G401 (cell line): Measurements from ENCODE around the gene URI1. TPM values are rescaled to one million over a fixed set of nuclear protein-coding genes. Genes with fewer than 3 reads are reported as not detected.
"Not testable (repeated sequence)": the region's sequence is repeated elsewhere in the genome, so short reads cannot be mapped to it uniquely, and the experiment has no call there.

Experiments used
- DNase-seq: peaks from one replicate; pipeline ENCODE4 v3.0.0-alpha.2; 2015; ENCODE audit warnings: low spot score
- in situ Hi-C: cut with HindIII; loops from 2 replicates; pipeline ENCODE4 v1.10.0; 2016; ENCODE audit warnings: low sequenced_read_pairs, mixed read lengths
- total RNA-seq: library from RNA; depleted of rRNA; stranded (reverse); fragments of >200 nt; shearing (Covaris generic); gene quantifications from 2 replicates; pipeline ENCODE4 v1.2.3, GENCODE V29; 2014

URI1 gene
- total RNA-seq, 1 experiment from 2014 or later: 56.5 TPM

GRCh38 chr19:30011051-30011578 is 69.1 kb downstream of the URI1 start:
- in situ Hi-C loops: no loop called here

DNA sequence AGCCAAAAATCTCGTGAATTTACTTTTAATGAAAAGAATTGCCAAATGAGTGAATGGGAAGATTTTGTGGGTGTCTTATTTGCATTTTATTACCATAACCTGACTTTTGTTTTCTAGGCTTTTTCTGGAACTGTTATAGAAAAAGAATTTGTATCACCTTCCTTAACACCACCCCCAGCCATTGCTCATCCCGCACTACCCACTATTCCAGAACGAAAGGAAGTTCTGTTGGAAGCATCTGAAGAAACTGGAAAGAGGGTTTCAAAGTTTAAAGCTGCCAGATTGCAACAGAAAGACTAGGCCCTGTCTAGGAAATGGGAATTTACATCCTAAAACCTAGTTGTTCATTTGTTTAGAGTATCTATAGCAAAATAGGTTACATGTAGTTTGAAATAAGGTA is 72.7 kb downstream of the URI1 start:
- in situ Hi-C loops: no loop called here
- DNase-seq: no peak

More at GRCh38 chr19:30011051-30011578, 69.1 kb downstream of the URI1 start:
- DNase-seq: no peak

GRCh38 chr19:30017172-30017571 is 75.1 kb downstream of the URI1 start:
- in situ Hi-C loops: no loop called here
- DNase-seq: no peak

DNA sequence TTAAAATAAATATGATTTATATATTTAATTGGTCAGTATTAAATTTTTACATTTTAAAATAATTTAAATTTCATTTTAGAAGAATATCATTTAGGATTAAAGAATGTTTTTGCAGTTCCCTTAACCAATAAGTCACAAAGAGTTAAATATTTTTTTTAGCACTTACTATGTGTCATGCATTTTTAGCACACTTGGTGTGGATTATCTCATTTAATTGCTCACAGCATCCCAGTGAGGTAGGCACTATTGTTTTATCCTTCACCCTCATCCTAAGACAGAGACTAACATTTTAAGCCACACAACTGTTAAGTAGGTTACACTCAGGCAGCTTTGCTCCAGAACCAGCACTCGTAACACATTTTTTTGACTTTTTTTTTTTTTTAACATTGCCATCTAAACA is 78.2 kb downstream of the URI1 start:
- in situ Hi-C loops: no loop called here
- DNase-seq: no peak

DNA sequence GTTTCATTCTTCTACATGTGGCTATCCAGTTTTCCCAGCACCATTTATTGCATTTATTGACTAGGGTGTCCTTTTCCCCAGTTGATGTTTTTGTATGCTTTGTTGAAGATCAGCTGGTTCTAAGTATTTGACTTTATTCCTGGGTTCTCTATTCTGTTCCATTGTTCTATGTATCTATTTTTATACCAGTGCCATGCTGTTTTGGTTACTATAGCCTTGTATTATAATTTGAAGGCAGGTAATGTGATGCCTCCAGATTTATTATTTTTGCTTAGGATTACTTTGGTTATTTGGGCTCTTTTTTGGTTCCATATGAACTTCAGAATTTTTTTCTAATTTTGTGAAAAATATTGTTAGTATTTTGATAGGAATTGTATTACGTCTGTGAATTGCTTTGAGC is 80.6 kb downstream of the URI1 start:
- no peak for DNase-seq
- in situ Hi-C loops: no loop called here

DNA sequence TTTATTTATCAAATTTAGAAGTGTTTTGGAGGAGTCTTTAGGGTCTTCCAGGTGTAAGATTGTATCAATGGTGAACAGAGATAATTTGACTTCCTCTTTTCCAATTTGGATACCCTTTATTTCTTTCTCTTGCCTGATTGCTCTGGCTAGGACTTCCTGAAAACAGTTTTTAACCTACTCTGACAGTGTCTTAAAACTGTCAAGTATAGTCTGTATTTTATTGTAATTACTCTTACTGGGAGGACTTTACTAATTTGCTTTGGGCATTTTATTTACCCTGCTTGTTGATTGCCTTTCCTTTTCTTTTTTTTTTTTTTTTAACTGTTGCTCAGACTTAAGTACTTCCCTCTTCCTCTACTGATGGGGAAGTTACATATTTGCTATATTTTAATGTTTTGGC is 81.3 kb downstream of the URI1 start:
- in situ Hi-C loops: no loop called here
- no peak for DNase-seq

DNA sequence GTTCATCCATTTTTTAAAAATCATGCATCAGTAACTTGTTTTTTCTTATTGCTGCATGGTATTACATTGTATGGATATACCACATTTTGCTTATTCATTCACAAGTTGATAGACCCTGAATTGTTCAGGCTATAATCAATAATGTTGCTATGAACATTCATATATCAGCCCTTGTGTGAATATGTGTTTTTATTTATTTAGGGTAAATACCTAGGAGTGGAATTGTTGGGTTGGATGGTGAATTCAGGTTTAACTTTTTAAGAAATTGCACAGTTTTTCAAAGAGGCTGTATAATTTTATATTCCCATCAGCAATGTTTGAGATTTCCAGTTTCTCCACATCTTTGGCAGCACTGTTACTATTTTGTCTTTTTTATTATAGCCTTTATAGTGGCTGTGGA is 82.1 kb downstream of the URI1 start:
- DNase-seq: no peak
- in situ Hi-C loops: no loop called here

GRCh38 chr19:30026933-30027332 is 84.9 kb downstream of the URI1 start:
- in situ Hi-C loops: no loop called here
- no peak for DNase-seq

DNA sequence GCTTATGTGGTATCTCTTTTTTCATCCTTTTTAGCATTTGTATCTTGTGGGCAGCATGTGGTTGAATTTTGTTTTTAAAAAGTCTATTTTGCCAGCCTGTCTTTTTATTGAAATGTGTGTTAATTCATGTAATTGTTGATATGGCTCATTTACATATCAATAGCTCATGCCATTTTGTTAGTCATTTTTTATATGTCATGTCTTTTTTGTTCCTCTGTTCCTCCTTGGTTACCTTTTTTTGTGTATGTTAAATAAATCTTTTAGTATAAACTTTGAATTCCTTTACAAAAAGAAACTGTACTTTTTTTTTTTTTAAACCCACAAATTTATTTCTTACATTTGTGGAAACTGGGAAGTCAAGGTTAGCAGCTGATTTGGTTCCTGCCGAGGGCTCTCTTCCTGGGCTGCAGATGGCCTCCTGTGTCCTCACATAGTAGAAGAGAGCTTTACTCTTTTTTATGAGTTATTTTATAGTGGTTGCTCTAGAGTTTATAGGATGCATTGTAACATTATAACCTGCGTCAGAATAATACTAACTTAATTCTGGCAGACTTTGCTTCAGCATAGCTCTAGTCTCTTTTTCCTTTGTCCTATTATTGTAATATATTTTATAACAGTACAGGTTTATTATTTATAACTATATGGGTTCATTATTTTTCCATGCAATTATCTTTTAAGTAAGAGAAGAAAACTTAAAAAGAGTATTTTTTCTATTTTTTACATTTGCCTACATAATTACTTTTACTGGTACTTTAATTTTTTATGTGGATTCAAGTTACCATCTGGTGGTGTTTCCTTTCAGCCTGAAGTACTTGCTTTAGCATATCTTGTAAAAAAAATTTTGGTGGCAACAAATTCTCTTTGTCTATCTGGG is 86.3 kb downstream of the URI1 start:
- in situ Hi-C loops: no loop called here
- no peak for DNase-seq

GRCh38 chr19:30028992-30029343 is 86.9 kb downstream of the URI1 start:
- in situ Hi-C loops: no loop called here
- no peak for DNase-seq

DNA sequence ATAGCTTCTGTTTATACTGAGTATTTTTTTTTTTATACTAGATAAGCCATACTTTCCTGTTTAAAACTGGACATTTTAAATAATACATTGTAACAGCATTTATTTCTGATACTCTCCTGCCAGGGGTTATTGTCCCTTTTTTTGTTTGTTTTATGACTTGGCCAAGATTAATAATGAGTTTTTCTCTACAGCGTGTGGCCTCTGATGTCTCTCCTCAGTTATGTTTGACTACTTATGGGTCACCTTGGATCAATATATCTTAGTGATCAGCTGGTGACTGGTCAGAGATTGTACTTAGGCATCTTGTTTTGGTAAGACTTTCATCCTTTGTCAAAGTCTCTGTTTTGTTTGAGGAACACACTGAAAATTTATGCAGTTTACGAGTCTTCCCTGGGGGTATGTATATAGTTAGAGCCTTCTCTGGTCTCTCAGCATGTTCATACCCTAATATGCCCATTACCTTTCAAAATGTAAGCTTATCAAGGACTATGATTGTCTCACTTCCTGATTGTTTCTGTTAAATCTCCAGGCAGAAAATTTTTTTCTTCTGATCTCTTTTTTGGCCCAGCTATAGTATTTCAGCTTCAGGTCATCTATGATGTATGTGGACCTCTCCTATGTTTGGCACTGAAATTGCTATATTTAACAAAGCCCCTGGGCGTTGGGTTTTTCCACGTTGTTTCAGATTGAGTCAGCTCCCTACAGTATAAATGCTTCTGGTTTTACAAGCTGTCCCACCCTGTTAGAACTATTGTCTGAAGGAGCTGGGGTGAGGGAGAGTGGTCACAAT is 87.9 kb downstream of the URI1 start:
- in situ Hi-C loops: no loop called here
- DNase-seq: no peak

- no peak for DNase-seq
- in situ Hi-C loops: no loop called here
Observed at GRCh38 chr19:30034321-30034720, 92.3 kb downstream of the URI1 start.

GRCh38 chr19:30036154-30037129 is 94.4 kb downstream of the URI1 start:
- no peak for DNase-seq
- in situ Hi-C loops: no loop called here

GRCh38 chr19:30037835-30038234 is 95.8 kb downstream of the URI1 start:
- in situ Hi-C loops: no loop called here

DNA sequence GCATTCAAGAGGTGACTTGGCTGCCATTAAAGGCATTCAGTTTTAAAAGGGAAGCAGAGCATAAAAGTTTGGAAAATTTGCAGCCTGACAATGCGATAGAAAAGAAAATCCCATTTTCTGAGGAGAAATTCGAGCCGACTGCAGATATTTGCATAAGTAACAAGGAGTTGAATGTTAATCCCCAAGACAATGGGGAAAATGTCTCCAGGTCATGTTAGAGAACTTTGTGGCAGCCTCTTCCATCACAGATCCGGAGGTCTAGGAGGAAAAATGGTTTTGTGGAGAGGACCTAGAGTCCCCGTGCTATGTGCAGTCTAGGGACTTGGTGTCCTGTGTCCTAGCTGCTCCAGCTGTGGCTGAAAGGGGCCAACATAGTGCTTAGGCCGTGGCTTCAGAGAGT is 99.9 kb downstream of the URI1 start:
- DNase-seq, in situ Hi-C loops: not testable (repeated sequence)

More at GRCh38 chr19:30037835-30038234, 95.8 kb downstream of the URI1 start:
- DNase-seq: no peak

GRCh38 chr19:30043008-30043407 is 101.0 kb downstream of the URI1 start:
- DNase-seq, in situ Hi-C loops: not testable (repeated sequence)

- DNase-seq: no peak
- in situ Hi-C loops: no loop called here
Observed at GRCh38 chr19:30044273-30045248, 102.5 kb downstream of the URI1 start.

DNA sequence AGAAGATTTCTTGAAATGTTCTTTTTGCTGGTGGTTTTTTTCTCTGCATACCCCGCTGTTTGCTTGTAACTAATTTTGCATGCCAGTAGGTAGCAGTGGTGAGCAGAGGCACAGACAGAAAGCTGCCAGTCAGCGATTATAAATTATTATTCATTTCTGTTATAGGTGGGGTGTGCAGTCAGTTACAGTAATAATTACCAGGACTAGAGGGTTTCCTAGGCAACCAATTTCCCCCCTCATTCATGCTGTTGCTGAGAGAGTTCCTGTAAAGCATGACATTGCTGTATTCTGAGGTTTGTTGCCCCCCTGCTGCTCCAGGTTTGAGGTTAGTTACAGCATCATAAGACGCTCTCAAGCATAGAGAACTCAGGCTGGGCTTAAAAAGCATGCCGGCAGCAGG is 104.5 kb downstream of the URI1 start:
- in situ Hi-C loops: no loop called here
- peak; percentile 75 for DNase-seq
